ENCODE measurements around the gene NAALADL2.

The NAALADL2 gene

DNA sequence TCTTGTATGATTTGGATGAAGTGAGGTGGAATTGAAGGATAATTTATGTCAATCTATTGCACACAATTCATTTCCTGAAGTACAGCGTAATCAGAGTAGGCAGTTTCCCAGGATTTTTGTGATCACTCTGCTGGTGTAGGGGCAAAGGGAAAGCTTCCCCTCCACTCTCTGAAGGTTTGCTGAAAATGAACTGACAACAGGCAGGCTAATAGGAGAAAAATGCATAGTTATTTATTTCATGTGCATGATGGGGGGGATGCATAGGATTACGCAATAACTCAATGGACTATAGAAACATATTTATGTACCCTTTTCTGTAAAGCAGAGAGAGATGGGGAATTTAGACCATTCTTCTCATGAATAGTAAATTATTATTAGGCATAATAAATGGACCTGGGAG is 872.9 kb downstream of the NAALADL2 start:
- H3K36me3 Mint-ChIP-seq (ENCODE audit: low read depth) = peaks cover 9% of the 10 kb centered on the region
- H3K9me3 Mint-ChIP-seq = peaks cover 11% of the 10 kb centered on the region
- H3K27ac Mint-ChIP-seq = no peak overlapping the region
- H3K4me1 Mint-ChIP-seq = peaks cover 17% of the 10 kb centered on the region
- TF ChIP-seq, protein P1, sequence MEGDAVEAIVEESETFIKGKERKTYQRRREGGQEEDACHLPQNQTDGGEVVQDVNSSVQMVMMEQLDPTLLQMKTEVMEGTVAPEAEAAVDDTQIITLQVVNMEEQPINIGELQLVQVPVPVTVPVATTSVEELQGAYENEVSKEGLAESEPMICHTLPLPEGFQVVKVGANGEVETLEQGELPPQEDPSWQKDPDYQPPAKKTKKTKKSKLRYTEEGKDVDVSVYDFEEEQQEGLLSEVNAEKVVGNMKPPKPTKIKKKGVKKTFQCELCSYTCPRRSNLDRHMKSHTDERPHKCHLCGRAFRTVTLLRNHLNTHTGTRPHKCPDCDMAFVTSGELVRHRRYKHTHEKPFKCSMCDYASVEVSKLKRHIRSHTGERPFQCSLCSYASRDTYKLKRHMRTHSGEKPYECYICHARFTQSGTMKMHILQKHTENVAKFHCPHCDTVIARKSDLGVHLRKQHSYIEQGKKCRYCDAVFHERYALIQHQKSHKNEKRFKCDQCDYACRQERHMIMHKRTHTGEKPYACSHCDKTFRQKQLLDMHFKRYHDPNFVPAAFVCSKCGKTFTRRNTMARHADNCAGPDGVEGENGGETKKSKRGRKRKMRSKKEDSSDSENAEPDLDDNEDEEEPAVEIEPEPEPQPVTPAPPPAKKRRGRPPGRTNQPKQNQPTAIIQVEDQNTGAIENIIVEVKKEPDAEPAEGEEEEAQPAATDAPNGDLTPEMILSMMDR (IDR thresholded peaks at IDR 0.05; ENCODE audit: unreplicated experiment in 3 of 3) = no peak
- H3K27me3 Mint-ChIP-seq (ENCODE audit: low read depth) = no peaks in the 10 kb centered on the region
- no peak overlapping the region for H3K4me3 Mint-ChIP-seq

DNA sequence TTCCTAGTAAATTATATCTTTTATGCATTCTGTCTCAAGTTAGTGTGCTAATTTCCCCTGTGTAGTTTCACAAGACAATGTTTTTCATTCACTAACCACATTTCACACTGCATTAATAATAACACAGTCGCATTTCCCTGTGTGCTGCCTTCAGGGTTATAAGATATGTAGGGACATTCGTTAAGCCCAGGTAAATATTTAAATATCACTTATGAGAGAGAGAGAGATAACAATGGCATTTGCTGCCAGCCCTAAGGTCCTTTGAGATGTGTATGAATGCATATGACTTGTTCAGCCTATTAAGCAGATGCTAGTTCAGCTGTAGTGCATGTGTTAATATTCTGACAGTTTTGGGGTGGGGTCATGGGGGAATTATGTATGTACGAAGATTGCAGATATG is 876.7 kb downstream of the NAALADL2 start:
- Mint-ChIP-seq H3K4me3 (no peak overlapping the region), H3K4me1 (no peaks in the 10 kb centered on the region), H3K9me3 (peaks cover 11% of the 10 kb centered on the region), H3K27ac (no peak overlapping the region), H3K27me3 (ENCODE audit: low read depth) (no peaks in the 10 kb centered on the region), H3K36me3 (ENCODE audit: low read depth) (peaks cover 14% of the 10 kb centered on the region)
- TF ChIP-seq, protein P1 (IDR thresholded peaks at IDR 0.05; ENCODE audit: unreplicated experiment in 3 of 3) = no peak

- Mint-ChIP-seq H3K9me3 (peaks cover 9% of the 10 kb centered on the region), H3K27ac (no peak overlapping the region), H3K4me1 (no peaks in the 10 kb centered on the region), H3K27me3 (ENCODE audit: low read depth) (no peaks in the 10 kb centered on the region), H3K4me3 (no peak overlapping the region), H3K36me3 (ENCODE audit: low read depth) (peaks cover 14% of the 10 kb centered on the region)
- TF ChIP-seq, protein P1 (IDR thresholded peaks at IDR 0.05; ENCODE audit: unreplicated experiment in 3 of 3) = no peak
Observed at GRCh38 chr3:175737646-175738572, 878.8 kb downstream of the NAALADL2 start.

DNA sequence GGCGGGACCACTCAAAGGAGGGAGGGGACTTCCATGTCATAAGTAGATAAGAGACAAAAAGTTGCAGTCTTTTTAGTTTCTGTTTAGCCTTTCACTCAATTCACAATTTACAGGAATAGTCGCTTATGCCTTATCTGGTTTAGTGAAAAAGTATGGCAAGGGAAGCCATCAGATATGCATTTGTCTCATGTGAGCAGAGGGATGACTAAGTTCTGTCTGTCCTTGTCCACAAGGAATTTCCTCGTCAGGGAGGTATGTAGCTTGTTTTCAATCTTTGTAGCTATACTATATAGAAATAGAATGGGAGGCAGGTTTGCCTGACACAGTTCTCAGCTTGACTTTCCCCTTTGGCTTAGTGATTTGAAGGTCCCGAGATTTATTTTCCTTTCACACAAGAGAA is 882.8 kb downstream of the NAALADL2 start:
- TF ChIP-seq, protein P1 (IDR thresholded peaks at IDR 0.05; ENCODE audit: unreplicated experiment in 3 of 3) = no peak
- Mint-ChIP-seq H3K27ac (no peak overlapping the region), H3K4me3 (no peak overlapping the region), H3K4me1 (no peaks in the 10 kb centered on the region), H3K27me3 (ENCODE audit: low read depth) (no peaks in the 10 kb centered on the region), H3K9me3 (no peaks in the 10 kb centered on the region), H3K36me3 (ENCODE audit: low read depth) (peaks cover 4% of the 10 kb centered on the region)

GRCh38 chr3:175743733-175744400 is 884.7 kb downstream of the NAALADL2 start:
- H3K4me3 Mint-ChIP-seq = no peak overlapping the region
- H3K36me3 Mint-ChIP-seq (ENCODE audit: low read depth) = peaks cover 4% of the 10 kb centered on the region
- no peaks in the 10 kb centered on the region for H3K9me3 Mint-ChIP-seq

More at GRCh38 chr3:175743733-175744400, 884.7 kb downstream of the NAALADL2 start:
- H3K27ac Mint-ChIP-seq = no peak overlapping the region
- no peaks in the 10 kb centered on the region for H3K27me3 Mint-ChIP-seq (ENCODE audit: low read depth)
- H3K4me1 Mint-ChIP-seq = no peaks in the 10 kb centered on the region
- TF ChIP-seq, protein P1 (IDR thresholded peaks at IDR 0.05; ENCODE audit: unreplicated experiment in 3 of 3) = no peak
